Ramos (cell line): ENCODE measurements around the gene RTKN.
"Not testable (repeated sequence)": the region's sequence is repeated elsewhere in the genome, so short reads cannot be mapped to it uniquely, and the experiment has no call there.

ENCODE experiments used
- in situ Hi-C: fragments of 300-500 bp; cut with MboI; formaldehyde crosslinking; loops from one replicate; pipeline ENCODE4 v1.14.3; 2022; ENCODE audit warnings: low sequenced_read_pairs; ENCODE audit not compliant: unreplicated experiment

The RTKN gene

DNA sequence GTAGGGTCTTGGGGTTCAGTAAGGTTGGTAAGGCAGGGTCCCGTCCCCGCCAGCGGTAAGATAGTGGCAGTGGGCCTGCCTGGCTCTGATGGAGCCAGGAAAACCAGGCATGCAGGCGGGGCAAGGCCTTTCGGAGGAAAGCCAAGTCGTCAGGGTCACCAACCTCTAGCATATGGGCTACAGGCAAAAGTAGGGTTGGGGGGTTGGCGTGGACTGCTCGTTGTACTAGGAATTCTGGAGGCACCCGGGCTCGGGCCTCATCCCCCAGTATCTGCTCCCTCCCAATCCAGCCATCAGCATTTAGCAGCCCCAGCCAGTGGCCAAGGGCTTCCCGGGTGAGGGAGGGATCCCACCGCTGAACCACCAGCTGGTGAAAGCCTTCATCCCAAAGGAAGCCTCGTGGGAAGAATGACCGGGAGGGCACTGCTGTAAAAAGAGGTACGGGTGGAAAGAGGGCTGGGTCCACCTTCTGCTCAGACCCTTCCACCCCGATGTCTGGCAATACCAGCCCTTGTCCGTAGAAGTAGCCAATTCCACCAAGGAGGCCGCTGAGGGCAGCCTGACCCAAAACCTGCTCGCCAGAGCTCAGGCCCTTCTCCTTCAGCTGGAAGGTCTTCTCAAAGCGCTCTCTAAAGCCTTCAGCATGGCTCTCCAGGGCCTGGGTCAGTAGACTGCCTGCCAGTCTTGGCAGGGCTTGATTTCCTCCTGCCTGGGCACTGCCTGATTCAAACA, 20.5 kb upstream of the RTKN start:
- in situ Hi-C loops = no loop called here

GRCh38 chr2:74461187-74462053, 19.7 kb upstream of the RTKN start:
- in situ Hi-C loops = no loop called here

DNA sequence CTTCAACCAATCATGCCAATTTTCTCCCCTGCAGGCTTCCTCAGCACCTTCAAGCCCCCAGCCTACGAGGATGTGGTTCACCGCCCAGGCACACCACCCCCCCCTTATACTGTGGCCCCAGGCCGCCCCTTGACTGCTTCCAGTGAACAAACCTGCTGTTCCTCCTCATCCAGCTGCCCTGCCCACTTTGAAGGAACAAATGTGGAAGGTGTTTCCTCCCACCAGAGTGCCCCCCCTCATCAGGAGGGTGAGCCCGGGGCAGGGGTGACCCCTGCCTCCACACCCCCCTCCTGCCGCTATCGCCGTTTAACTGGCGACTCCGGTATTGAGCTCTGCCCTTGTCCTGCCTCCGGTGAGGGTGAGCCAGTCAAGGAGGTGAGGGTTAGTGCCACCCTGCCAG, 18.4 kb upstream of the RTKN start:
- in situ Hi-C loops = not testable (repeated sequence)

DNA sequence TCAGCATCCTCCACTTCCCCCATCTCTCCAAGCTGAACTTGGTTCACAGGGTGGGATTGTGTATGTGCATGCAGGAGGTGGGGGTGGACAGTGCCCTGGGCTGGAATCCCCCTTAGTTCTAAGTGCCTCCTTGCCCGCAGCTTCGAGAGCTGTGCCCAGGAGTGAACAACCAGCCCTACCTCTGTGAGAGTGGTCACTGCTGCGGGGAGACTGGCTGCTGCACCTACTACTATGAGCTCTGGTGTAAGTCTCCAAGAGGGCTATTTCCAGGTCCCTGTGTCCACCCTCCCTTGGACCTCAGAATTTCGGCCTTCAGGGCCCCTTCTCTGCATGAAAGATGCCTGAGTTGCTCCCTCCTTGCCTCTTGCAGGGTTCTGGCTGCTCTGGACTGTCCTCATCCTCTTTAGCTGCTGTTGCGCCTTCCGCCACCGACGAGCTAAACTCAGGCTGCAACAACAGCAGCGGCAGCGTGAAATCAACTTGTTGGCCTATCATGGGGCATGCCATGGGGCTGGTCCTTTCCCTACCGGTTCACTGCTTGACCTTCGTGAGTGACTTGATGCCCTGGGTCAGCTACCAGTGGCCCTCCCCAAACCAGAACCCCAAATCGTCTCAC, 17.9 kb upstream of the RTKN start:
- in situ Hi-C loops = not testable (repeated sequence)

GRCh38 chr2:74458938-74459363, 17.2 kb upstream of the RTKN start:
- in situ Hi-C loops = no loop called here

DNA sequence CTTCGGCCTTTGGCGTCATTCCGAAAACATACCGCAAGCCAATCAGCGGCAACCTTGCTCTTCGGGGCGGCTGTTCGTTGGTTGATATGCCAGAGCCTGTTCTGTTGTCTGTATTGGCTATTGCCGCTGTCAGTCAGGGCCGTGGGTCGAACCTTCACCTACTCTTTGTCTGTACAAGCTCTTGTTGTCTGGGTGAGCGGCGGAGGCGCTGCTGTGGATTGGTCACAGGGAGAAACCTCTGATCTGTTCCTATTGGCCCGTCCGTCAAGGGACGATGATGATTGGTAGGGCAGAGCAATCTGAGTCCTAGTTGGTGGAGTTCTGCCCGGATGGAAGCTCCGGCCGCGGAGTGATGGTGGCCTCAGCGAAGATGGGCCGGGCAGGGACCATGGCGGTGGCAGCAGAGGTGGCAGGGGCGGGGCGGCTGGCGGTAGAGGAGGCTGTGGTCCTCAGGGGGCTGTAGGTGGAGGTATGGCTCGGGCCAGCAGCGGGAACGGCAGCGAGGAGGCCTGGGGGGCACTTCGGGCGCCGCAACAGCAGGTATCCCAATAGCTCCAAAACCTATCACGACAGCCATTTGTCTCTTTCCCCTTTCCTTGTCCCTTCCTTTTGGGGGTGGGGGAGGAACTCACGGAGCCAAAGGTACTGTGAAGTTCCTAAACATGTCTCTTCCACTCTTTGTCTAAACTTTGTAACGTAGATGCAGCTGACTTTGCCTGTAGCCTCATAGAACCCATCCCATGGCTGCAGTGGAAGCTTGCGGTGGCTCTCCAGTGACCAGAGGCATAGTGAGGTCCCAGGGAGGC, 16.6 kb upstream of the RTKN start, which contains the start of gene WBP1:
WBP1 (plus strand) TSS at position 307 of the 806 bp plus-strand sequence; CDS start at position 472, 165 bp downstream.
- in situ Hi-C loops = no loop called here

GRCh38 chr2:74457549-74458131, 15.9 kb upstream of the RTKN start:
- in situ Hi-C loops = no loop called here

DNA sequence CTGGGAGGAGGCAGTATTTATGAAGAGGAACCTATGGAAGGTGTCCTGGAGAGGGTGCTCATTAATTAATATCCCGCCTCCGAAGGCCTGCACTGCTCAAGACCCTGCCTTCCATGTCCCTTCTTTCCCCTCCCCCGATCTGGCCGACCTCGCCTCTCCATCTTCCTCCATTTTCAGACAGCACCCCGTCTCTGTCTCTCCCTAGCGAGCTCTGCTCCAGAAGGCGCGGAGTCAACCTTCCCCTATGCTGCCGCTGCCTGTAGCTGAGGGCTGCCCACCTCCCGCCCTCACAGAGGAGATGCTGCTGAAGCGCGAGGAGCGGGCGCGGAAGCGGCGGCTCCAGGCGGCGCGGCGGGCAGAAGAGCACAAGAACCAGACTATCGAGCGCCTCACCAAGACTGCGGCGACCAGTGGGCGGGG, 15.4 kb upstream of the RTKN start:
- in situ Hi-C loops = no loop called here

DNA sequence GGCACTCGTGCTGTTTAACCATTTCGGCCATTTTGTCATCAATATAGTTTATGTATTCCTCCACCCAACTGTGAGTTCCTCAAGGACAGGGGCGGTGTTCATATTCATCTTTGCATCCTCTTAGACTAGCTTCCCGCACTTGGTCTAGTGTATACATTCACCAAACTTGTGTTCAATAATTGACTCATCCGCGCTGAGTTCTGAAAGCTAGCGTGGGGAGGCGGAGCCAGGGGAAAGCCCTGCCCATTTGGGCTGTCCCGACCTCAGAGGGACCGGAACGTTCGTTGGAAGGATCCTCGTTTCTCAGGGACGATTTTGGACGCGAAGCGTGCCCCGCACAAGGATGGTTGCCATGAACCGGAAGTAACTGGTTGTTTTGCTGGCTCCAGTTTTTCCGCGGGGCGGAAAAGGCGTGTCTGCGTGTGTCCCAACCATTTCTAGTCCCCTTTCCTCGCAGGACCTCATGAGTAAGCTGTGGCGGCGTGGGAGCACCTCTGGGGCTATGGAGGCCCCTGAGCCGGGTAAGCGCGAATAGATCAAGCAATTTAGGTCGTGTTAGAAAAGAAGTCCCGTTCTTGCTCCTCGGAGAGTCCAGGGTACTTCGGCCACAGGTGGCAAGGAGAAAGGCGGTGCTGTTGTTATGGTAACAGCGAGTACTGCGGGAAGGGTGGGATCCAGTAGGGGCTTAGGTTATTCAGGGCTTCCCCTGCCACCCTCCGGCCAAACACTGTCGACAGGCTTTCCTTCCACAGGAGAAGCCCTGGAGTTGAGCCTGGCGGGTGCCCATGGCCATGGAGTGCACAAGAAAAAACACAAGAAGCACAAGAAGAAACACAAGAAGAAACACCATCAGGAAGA, 13.1 kb upstream of the RTKN start, which contains the start of gene INO80B:
INO80B (plus strand) TSS at position 434 of the 858 bp plus-strand sequence; CDS start at position 464, 30 bp downstream.
- in situ Hi-C loops = no loop called here

- in situ Hi-C loops = no loop called here
These were observed 8.9 kb upstream of the RTKN start for GRCh38 chr2:74450570-74451190.

GRCh38 chr2:74448771-74449170, 7.0 kb upstream of the RTKN start:
- in situ Hi-C loops = no loop called here

GRCh38 chr2:74447230-74447999, 5.7 kb upstream of the RTKN start:
- in situ Hi-C loops = no loop called here

- in situ Hi-C loops = no loop called here
These were observed 3.0 kb upstream of the RTKN start for GRCh38 chr2:74444498-74445318.

GRCh38 chr2:74442483-74443297, 953 bp upstream of the RTKN start:
- in situ Hi-C loops = not testable (repeated sequence)

- in situ Hi-C loops = no loop called here
These were observed 507 bp downstream of the RTKN start for GRCh38 chr2:74441170-74441689.
